Fibroblast of skin of right biceps (primary cell): Measurements from ENCODE around the gene ZC3H4.
A peak's percentile ranks its signal among the peaks of the same experiment; 100 is the strongest.
"Not testable (repeated sequence)": the region's sequence is repeated elsewhere in the genome, so short reads cannot be mapped to it uniquely, and the experiment has no call there.

ENCODE experiments used
- DNase-seq: peaks from one replicate; pipeline ENCODE4 v3.0.0-alpha.2; 2013

The ZC3H4 gene

DNA sequence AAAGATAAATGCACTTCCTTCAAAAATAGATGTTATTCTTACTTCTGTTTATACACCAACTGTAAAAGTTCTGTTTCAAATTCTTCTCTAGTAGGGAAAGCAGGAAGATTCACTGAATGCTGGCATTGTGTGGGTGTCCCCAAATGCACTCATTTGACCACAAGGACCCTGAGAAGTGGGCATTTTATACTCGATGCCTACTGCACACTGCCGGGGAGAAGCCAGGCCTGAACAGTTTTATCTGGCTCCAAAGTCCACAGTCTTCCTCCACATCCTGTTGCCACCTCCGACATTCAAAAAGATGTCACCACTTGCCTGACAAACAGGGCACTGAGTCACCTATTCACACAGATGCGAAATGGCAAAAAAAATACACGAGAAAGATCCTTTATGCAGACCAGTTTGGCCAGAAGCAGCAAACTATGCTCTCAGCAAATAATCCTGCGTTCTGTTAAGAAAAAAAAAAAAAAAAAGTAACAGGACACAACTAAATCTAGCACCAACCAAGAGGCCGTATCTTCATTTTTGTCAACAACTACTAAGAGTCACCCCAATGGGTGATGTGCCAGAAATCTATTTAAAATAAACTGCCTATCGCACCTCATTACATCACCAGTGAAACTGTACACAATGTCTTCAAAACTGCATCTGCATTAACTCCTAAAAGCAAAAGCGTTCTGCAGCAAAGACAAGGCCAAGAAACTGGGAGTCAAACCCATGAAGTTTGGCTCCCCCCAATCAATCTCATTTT is 6.2 kb downstream of the ZC3H4 start:
- DNase-seq, result no peak

DNA sequence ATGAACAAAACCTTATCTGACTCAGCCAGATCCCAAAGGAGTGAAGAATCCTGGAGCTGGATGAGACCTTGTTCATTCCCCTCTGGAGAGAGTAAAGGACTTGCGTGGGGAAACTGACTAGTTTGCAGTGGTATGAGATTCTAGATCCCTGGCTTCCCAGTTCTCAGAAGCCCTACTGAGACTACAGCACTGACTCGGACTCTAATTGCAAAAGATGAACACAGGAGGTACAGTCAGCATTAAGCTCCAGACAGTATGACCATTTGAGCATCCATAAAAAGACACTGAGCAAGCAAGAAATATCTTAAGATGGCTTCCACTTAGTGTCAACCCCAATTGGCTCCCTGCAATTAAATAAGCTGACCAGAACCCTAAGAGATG is 6.8 kb downstream of the ZC3H4 start:
- peak; percentile 71 for DNase-seq

DNA sequence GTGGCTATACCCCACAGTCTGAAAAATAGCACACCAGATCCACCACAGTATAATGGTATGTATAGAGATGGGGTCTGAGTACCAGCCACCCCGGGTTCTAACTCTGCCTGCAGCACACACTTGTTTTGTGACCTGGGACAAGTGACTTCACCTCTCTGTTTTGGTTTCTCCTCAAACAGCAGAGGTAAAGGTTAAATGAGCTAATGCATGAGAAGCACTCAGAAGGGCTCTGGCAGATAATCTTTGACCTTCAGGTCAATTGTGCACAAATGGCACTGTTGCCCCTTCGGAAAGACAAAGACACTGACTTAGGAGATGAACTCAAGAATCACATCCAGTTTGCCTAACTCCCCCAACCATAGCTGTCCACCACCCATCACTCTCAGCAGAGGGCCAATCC is 7.7 kb downstream of the ZC3H4 start:
- no peak for DNase-seq

DNA sequence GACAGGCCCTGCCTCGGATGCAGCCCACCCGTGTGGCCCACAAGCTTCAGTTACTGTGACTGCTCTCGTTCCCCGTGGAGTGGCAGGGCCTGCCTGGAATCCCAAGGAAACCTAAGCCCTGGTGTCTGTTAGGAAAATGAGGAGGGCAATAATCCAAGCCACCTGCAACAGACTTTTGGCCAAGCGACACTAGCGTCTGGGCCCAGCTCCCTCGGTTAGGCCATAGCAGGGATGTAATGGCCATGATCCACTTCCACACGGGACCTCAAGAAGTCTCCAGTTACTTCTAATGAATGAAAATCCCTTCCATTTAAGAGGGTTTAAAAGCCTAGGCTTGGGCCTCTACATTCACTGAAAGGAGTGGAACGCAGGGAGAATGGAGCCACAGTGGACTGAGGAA is 8.9 kb downstream of the ZC3H4 start:
- no peak for DNase-seq

DNA sequence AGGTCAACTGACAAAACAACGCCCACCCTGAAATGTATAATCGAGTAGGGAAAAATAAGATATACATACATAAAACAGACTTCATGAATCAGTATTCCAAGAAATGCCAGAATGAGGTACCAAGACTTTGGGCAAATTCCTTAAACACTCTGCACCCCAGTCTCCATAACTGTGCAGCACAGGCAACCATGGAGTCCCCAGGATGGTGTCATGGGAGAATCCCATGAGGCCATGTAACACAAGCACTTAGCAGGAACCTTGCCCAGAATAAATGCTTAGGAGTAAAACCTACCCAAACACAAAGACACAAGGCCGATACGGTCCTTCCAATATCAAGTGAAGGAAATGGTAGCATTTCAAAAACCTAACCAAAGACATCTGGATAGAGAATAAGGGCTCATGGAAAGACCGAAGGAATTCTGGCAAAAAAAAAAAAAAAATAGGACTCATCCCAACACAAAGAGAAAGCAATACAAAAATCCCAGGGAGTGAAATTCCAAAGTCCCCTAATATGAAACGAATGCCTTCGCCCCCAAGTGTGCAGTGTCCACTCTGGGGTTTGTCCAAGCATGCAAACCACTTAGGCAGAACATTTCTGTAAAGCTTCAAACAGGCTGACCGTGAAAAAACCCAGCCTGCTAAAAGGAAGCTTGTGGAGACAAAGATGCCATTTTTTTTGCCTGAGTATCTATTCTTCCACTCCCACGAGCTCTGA is 11.1 kb downstream of the ZC3H4 start:
- no peak for DNase-seq

DNA sequence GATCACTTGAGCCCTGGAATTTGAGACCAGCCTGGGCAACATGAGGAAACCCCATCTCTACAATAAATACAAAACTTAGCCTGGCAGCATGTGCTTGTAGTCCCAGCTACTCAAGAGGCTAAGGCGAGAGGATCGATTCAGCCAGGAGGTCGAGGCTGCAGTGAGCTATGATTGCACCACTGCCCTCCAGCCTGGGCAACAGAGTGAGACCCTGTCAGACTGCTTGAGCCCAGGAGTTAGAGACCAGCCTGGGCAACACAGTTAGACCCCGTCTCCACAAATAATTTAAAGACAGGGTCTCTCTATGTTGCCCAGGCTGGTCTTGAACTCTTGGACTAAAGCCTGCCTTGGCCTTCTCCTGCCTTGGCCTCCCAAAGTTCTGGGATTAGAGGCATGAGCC is 12.5 kb downstream of the ZC3H4 start:
- DNase-seq, result not testable (repeated sequence)

DNA sequence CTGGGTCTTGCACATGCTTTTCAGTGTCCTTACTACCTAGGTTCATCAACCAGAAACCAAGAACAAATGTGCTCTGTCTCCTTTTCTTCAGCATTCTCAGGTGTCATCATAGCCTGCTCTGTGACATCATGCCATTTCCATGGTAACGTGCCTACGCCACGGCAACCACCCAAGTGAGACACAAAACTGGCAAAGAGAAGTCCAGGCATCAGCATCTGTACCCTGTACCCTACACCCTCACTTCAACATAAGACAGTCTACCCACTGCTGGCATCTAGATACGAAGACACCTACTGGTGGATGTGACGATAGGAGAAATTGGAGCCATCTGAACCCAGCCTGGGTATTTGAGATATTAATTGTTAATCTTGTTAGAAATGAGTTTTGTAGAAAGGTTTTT is 13.3 kb downstream of the ZC3H4 start:
- no peak for DNase-seq

DNA sequence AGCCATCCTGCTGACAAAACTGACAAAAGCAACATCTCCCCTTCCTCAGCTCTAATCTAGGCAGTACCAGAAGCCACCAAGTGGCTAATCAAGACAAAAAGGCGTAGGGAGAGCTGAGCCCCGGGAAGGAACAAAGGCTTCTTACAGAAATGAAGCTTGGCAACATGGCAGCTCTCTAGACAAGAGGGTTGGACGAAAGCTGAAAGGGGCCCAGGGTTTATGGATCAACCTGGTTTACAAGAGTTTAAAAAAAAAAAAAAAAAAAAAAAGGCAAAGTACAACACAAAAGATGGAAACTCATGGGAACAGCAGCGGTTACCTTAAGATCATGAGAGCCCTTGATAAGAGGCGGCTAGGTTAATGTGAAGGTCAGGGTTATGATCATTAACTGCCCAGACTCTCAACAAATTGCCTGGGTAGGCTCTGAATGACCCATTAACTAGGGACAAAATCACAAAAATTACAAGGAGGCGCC is 14.0 kb downstream of the ZC3H4 start:
- DNase-seq, result no peak

DNA sequence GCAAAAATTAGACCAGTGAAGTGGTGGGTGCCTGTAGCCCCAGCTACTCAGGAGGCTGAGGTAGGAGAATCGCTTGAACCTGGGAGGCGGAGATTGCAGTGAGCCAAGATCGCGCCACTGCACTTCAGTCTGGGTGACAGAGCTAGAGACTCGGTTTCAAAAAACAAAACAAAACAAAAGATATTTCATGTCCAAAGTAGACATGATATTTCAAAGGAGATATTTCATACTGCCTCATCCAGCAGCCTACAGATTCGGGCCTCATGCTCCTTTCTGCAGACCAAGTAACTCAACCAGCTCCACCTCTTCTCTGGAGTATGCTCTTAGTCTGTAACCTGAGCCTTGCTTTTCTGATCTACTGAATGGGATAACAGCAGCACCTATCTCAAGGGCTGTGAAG is 15.0 kb downstream of the ZC3H4 start:
- no peak for DNase-seq

DNA sequence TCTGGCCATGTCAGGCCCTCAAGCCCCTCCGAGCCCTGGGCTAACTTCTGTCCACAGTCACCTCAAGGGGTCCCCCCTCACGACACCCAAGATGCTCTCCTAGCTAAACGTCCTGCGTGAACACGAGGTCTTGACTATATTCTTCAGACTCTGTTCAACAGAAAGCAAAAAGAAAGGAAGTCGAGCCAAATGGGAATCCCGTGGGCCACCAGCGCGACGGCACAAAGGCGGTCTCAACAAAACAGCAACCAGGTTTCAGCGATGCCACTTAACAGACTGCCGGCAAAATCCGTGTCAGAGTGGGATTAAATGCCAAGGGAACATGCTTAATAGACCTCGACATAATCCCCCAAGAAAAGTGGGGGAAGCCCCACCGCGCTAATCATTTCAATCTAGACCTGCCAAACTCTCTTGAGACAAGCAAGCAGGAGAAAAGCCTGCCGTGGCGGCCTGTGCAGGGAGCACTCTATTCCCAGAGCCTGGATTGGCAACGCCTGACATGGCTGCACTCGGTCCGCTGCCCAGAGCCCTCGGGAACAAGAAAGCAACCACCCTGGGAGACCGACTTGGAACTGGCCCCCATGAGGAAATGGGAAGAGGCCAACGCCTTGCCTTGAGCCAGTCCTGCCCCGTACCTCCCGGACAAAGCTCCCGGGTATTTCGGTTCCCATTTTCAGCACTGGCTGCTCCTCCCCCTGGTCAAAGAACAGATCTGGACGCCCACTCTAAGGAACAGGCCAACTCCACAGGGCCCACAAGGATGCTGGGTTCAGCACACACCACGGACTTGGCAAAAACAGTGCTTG is 16.0 kb downstream of the ZC3H4 start:
- DNase-seq, result no peak

DNA sequence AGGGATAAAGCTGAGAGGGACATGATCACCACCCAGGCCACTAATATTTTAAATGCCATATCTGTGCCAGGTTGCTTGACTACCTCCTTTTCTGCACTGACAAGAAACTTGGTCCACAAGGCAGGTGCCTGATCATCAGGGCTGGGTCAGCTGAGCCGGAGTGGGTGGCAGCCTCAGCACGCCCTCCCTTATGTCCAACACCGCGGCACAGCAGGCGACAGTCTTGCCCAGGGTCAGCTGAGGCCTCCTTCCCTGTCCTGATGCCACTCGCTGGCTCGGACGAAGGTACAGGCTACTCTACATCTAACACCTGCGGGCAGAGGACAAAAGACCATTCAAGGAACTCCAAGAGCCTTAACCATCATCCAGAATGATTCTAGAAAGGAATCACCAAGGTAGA is 16.9 kb downstream of the ZC3H4 start:
- no peak for DNase-seq

DNA sequence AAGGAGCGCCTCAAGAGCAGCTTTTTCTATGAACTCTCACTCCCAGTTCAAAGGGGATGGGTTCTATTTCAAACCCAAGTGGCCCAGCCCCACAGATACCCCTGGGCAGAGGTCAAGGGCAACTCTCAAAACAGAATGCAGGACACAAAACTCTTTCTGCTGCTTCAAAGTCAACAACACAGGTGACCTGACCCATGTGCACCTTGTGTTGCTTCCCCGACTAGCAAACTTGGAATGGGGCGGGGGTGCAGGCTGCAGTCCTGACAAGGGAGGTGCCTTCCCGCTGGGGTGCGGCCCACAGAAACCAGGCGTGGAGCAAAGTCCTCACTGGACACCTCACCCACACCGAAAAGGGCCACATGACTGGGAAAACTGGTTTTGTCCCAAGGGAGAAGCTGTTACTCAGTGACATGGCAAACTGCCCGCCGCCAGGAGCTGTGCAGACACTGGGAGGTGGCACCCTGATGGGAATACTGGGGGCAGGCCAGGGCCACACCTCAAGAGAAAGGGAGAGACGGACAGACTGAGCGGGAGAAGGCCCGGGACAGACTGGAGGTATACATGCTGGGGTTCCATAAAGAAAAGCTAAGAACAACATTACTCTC is 17.4 kb downstream of the ZC3H4 start:
- no peak for DNase-seq

DNA sequence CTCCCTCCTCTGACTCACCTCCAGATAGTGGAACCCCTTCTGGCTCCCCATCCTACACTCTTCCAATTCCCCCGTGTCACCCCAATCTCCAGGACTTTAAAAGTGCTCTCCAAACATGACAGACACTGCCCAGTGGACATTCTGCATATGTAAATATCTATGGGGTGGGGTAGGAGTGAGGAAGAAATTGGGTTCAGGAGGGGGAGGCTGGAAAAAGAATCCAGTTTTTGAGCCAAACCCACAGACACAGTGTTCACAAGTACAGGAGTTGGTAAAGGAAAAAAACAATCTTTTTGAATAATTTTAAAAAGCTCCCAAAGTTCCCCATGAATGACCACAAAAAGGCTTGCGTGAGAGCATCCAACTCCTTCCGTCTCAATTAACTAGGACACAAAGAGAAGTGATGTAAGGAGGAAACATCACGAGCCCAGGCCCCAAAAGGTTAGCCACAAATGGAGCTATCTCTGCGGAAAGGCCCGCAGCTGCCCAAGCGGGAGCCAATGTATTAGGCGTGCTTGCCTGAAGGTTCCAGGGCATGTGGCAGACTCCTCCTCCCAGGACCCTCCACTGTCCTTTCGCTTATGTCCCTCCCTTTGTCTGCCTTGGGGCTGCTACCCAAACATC is 18.0 kb downstream of the ZC3H4 start:
- DNase-seq, result no peak

DNA sequence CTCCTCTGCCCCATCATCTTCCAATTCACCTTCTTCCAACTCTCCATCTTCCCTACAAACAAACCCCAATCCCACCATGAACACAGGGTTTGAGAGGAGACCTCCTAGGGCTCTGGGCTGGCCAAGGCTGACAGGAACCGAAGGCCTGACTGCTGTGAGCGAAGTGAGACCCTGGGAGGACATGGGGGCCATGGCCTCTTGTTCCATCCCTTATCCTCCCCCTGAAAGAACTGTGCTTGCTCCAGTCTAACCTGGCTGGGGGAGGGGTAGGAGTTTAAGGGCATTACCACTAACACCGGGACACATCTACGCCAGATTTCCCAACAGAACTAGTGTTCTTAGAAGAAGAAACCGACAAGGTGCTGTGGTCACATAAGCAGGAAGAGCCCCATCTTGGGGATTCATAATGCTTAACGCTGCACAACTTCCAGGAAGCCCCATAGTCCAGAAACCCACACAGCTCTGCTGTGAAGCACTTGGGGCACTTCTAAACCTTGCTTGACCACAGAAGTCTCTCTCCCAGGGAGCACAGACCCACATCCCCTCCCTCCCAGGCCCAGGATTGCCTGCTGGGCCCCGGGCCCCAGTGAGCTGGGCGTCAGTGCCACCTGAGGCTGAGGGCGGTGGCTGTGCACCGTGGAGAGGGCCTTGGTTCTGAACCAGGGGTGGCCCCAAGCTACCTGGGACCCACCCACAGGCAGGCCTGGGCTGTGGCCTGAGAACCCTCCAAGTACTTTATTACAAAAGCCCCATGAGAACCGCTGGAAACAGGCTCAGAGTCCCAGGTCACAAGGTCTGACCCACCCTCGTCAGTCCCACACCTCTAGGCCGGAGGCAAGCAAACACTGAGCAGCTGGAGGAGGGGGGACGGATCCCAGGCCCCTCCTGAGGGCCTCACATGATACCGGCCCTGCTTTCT is 18.8 kb downstream of the ZC3H4 start:
- no peak for DNase-seq

DNA sequence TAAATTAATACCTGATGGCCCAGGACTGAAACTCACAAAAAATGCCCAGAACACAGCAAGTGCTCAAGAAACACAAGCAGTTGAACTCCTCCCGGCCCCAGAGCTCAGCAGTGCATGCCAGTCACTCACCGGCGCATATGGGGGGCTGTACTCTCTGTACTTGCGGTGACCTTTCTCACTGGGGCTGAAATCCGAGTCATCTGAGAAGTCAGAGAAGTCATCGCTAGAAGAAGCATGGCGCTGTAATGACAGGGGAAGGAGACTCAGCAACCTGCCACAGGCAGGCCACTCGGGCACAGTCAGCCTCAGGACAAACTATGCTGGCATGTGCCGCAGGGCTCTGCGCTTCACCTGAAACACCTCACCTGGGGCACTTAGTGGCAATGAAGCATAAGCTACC is 19.7 kb downstream of the ZC3H4 start:
- DNase-seq, result no peak

DNA sequence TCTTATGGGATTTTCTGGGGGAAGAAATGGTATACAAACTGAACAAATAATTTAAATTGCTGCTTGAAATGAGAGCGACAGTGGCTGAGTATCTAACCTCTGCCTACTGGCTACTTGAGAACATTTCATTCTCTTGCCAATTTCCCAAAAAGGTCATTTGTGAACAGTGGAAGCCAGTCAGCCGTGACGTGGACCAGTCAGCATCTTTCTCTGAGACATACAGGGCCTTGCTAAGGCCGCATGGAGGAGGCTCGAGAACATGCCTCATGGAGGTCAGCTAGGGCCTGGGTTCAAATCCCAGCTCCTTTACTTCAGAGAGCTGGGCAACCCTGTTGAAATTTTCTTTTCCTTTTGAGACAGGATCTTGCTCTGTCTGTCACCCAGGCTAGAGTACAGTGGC is 20.3 kb downstream of the ZC3H4 start:
- DNase-seq, result no peak

DNA sequence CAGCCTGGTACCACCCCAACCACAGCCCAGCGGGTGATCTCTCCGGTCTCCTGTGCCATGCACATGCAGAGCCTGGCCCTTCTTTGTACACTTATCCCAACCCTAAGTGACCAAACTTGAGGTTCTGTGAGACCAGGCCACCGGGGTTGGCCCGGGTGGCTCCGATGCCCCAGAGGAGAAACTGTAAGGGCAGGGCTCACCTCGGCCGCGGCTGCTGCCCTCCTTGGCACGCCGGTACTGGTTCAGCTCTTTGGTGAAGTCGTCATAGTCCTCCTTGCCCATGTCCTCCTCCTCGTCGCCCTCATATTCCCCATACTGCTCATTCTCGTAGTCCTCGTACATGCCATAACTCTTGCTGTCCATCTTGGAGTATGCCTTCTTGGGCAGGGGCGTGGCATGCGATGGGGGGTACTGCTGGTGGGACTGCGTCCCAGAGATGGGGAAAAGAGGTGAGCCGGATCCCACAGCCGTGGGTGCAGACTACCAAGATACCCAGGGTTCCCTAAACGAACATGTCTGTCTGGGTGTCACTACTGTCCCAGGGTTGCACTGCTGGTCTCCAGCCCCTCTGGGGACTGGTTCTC is 23.7 kb downstream of the ZC3H4 start:
- no peak for DNase-seq

DNA sequence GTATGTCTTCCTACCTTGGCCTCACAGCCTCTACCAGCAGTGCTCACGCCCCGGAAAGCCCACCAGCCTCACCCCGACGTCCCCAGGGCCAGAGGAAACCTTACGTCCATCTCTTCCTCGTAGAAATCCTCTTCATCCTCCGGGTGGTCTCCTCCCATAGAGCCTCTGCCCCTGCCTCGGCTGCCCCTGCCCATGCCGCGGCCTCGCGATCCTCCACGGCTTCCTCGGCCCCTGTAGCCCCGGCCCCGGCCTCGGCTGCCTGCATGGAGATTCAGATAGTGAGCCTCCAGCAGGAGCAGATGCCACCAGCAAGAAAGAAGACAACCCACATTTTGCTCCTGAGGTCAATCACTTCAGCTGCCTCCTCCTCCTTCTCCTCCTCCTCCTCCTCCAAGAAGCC is 27.3 kb downstream of the ZC3H4 start:
- DNase-seq, result no peak

DNA sequence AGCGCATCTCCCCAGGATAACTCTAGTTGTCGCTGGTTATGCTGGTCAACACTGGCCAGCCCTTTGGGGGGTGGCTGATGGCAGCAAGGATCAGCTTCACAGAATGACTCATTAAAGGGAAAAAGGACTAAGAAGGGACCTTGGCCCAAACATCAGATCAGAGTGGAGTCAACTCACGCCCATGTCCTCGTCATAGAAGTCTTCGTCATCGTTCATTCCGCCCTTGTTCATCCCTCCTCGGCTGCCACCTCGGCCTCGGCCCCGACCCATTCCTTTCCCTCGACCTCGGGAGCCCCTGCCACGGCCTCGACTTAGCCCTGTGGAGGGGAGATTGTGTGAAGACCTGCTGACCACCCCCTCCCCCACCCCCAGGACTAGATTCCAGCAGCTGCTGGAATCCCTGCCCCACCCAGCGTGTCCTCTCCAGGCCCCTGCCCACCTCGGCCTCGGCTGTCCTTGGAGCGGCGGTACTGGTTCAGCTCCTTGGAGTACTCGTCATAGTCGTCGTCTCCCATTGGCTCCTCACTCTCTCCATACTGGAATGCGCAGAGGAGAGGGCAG is 28.6 kb downstream of the ZC3H4 start:
- no peak for DNase-seq

DNA sequence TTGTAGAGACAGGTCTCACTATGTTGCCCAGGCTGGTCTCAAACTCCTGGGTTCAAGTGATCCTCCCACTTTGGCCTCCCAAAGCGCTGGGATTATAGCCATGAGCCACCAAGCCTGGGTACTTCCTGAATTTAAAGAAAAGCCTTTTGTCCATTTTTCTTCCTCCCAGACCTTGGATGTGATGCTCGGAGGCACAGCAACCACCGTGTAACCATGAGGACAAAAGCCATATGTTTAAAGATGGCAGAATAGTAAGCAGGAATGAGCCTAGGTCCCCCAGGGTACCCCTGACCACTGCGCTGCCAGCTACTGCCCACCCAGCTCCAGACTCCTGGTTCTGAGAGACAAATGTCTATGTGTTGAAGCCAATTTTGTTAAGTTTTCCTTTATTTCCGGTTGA is 31.1 kb downstream of the ZC3H4 start:
- DNase-seq, result no peak

DNA sequence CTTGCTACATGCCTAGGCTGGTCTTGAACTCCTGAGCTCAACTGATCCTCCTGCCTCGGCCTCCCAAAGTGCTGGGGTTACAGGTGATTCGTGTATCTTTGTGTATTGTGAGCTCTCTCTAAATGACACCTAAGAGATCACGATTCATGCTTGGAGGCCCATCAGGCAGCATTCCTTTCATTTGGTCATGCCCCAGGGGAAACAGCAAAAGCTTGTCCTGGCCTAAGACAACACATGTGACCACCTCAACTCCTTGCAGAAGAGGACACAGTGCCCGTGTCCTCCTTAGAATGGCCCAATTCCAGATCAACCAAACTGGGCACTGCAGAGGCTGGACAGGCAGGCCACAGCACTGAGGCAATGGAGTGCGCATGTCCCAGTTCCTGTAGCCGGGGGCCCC is 32.5 kb downstream of the ZC3H4 start:
- no peak for DNase-seq
